Activated T-helper 9 cell treated with anti-CD3 and anti-CD28 coated beads, Interleukin-2, amount 50 U/mL, for 16 hours (primary cell): Measurements from ENCODE around the gene ACTN2.

Source experiments
- DNase-seq: peaks from one replicate; pipeline ENCODE4 v3.0.0-alpha.2; 2020; ENCODE audit warnings: low read depth

Gene ACTN2

GRCh38 chr1:236774926-236775325 is 88.6 kb downstream of the ACTN2 start:
- DNase-seq = no peak

GRCh38 chr1:236779312-236779711 is 93.0 kb downstream of the ACTN2 start:
- DNase-seq = no peak

- DNase-seq = no peak
Measured at GRCh38 chr1:236785477-236785876, 99.2 kb downstream of the ACTN2 start.

GRCh38 chr1:236786453-236786852 is 100.2 kb downstream of the ACTN2 start:
- no peak for DNase-seq

- DNase-seq = no peak
Measured at GRCh38 chr1:236794585-236795034, 108.3 kb downstream of the ACTN2 start.

GRCh38 chr1:236795035-236795756 is 108.9 kb downstream of the ACTN2 start, which contains the start of gene MTR:
MTR (plus strand) TSS chr1:236795292; CDS start chr1:236795704, 412 bp downstream.
- peak; percentile 93 for DNase-seq

GRCh38 chr1:236795757-236796667 is 109.7 kb downstream of the ACTN2 start:
- DNase-seq = peak; percentile 63

GRCh38 chr1:236799001-236799400 is 112.7 kb downstream of the ACTN2 start:
- DNase-seq = no peak

GRCh38 chr1:236800002-236800620 is 113.8 kb downstream of the ACTN2 start:
- no peak for DNase-seq

- no peak for DNase-seq
Measured at GRCh38 chr1:236800623-236801022, 114.3 kb downstream of the ACTN2 start.

GRCh38 chr1:236802264-236802663 is 116.0 kb downstream of the ACTN2 start:
- no peak for DNase-seq

GRCh38 chr1:236806634-236807033 is 120.3 kb downstream of the ACTN2 start:
- DNase-seq = no peak

- no peak for DNase-seq
Measured at GRCh38 chr1:236808005-236808404, 121.7 kb downstream of the ACTN2 start.

GRCh38 chr1:236808564-236809130 is 122.3 kb downstream of the ACTN2 start:
- no peak for DNase-seq

- DNase-seq = no peak
Measured at GRCh38 chr1:236809148-236809547, 122.8 kb downstream of the ACTN2 start.

GRCh38 chr1:236810018-236810417 is 123.7 kb downstream of the ACTN2 start:
- DNase-seq = no peak

GRCh38 chr1:236812334-236813030 is 126.2 kb downstream of the ACTN2 start:
- no peak for DNase-seq
